ENCODE data around the gene ZC3H18.
A peak's percentile ranks its signal among the peaks of the same experiment; 100 is the strongest.

The ZC3H18 gene

DNA sequence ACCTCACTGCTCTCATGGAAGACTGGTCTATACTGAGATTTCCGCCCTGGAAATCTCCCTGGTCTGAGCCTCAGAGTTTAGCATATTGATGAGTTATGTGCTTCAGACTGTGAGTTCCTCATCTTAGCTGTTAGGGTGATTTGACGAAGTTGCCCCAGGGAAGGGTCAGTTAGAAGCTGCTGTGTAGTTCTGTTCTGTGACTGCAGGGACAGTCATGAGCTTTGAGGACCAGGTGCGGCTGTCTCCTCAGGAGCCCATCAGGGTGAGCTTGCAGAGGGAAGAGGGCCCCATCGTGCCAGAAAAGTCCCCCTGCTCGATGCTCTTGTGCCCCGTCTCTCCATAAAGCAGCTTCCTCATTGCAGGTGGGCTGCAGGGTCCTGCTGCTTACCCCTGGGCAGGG, 39.9 kb downstream of the ZC3H18 start:
- DNase-seq (ENCODE audit: low read depth in 1 of 2, low spot score in 1 of 2) = no peak
- in situ Hi-C loops (cut with HindIII; ENCODE audit: low pct_unique_long_range_greater_than_20kb, low sequenced_read_pairs) = no loop called here
- no peak for TF ChIP-seq JUND (IDR thresholded peaks at IDR 0.05; ENCODE audit: low read depth)

DNA sequence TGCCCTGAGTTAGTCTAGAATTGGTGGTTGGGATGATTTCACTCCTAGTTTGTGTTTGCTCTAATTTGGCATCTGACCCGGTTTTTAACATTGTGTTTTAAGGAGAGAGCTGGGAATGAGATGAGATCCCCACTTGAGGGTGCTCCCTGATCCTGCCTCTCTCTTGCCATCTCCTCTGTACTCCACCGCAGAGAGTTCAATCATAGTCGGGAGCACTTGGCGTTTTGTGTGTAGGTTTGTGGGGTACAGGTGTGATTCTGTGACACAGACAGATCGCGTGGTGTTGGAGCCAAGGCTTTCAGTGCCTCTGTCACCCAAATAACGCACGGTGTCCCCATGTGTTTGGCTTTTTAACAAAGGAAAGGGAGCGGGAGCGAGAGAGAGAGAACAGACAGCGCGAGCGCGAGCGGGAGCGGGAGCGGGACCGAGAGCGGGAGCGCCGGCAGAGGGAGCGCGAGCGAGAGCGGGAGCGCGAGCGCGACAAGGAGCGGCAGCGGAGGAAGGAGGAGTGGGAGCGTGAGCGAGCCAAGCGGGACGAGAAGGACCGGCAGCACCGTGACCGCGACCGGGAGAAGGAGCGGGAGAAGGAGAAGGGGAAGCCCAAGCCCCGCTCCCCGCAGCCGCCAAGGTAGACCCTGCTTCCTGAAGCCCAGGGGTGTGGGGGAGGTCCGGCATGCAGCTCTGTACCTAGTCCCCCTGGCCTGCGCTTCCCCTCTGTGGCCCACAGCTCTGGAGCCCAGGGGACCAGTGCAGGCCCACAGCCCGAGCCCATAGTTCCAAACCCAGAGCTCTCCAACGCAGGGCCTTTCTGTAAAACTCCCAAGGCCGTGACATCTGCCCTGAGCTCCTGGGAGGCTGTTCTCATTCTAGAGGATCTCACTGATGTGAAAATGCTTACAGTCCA, 41.0 kb downstream of the ZC3H18 start:
- in situ Hi-C loops (cut with HindIII; ENCODE audit: low pct_unique_long_range_greater_than_20kb, low sequenced_read_pairs) = no loop called here
- no peak for DNase-seq (ENCODE audit: low read depth in 1 of 2, low spot score in 1 of 2)
- TF ChIP-seq JUND (IDR thresholded peaks at IDR 0.05; ENCODE audit: low read depth) = no peak

DNA sequence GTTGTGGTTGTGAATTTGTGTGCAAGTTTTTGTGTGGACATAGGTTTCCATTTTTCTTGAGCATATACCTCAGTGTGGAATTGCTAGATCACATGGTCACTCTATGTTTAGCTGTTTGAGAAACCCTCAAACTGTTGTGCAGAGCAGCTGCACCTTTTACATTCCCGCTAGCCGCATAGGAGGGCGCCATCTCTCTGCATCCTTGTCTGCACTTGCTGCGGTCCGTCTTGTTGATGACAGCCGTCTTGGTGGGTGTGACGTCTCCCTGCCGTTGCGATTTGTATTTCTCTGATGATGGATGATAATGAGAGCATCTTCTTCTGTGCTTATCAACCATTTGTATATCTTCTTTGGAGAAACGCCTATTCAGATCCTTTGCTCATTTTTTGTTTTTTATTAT, 43.1 kb downstream of the ZC3H18 start:
- DNase-seq (ENCODE audit: low read depth in 1 of 2, low spot score in 1 of 2) = no peak
- in situ Hi-C loops (cut with HindIII; ENCODE audit: low pct_unique_long_range_greater_than_20kb, low sequenced_read_pairs) = no loop called here
- no peak for TF ChIP-seq JUND (IDR thresholded peaks at IDR 0.05; ENCODE audit: low read depth)

GRCh38 chr16:88613911-88614817, 44.0 kb downstream of the ZC3H18 start:
- in situ Hi-C loops (cut with HindIII; ENCODE audit: low pct_unique_long_range_greater_than_20kb, low sequenced_read_pairs) = no loop called here
- DNase-seq (ENCODE audit: low read depth in 1 of 2, low spot score in 1 of 2) = no peak
- TF ChIP-seq JUND (IDR thresholded peaks at IDR 0.05; ENCODE audit: low read depth) = no peak

DNA sequence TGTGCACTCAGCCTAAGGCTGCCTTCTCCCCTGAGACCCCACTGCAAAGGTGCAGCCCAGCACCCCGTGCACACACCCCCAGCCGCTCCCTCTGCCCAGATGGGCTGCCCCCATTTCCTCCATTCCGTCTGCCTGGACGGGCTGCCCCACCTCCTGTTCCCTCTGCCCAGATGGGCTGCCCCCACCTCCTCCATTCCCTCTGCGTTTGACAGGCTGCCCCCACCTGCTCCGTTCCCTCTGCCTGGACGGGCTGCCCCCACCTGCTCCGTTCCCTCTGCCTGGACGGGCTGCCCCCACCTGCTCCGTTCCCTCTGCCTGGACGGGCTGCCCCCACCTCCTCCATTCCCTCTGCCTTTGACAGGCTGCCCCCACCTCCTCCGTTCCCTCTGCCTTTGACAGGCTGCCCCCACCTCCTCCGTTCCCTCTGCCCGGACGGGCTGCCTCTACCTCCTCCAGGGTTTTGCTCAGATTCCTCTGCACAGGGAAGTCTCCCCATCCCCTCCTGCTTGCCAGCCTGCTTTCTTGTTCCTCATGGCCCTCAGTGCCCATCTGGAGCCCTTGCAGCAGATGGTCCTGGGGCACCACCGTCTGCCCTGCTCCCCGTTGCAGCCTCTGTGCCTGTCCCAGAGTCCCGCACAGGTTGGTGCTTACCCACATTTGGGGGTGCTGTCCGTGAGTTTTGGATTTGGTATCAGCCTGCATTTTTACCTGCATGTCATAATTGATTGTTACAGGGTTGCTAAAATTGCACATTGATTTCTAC, 44.8 kb downstream of the ZC3H18 start:
- TF ChIP-seq JUND (IDR thresholded peaks at IDR 0.05; ENCODE audit: low read depth) = no peak
- in situ Hi-C loops (cut with HindIII; ENCODE audit: low pct_unique_long_range_greater_than_20kb, low sequenced_read_pairs) = no loop called here
- DNase-seq (ENCODE audit: low read depth in 1 of 2, low spot score in 1 of 2) = no peak

DNA sequence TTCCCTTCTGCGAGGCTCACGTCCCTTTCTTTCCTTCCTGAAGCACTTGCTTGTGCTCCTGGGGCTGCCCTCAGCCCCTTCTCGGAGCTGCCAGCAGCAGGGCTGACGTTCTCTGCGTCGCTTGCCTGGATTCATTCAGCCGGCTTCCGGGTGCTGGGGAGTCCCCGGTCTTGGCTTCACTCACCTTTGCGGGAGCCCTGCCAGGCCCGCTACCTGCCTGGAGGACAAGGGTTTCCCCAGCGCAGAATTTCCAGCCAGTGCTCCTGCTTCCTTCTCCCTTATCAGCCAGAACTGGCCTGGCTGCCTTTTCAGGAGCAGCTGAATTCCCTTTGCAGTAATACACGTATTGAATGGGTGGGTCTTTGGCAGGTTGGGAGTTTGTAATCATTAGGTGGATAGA, 46.1 kb downstream of the ZC3H18 start:
- in situ Hi-C loops (cut with HindIII; ENCODE audit: low pct_unique_long_range_greater_than_20kb, low sequenced_read_pairs) = no loop called here
- no peak for DNase-seq (ENCODE audit: low read depth in 1 of 2, low spot score in 1 of 2)

DNA sequence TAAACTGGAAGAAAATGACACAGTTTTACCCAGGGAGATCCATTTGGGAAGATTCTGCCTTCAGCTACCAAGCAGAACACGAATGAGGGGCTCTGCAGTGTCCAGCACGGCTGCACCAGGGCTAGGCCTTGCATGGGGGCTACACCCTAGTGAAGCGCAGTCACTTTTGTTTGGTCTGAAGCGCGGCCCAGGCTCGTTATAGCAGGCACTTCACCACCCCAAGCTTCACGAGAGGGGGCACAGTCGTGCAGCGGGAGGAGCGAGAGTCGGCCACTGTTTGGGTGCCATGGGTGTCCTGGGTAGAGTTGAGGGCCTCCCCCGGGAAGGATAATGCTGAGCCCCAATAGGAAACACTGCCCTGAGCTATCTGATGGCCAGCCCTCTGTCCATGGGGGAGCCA, 46.5 kb downstream of the ZC3H18 start:
- TF ChIP-seq JUND (IDR thresholded peaks at IDR 0.05; ENCODE audit: low read depth) = no peak
- DNase-seq (ENCODE audit: low read depth in 1 of 2, low spot score in 1 of 2) = no peak
- in situ Hi-C loops (cut with HindIII; ENCODE audit: low pct_unique_long_range_greater_than_20kb, low sequenced_read_pairs) = no loop called here

More for the DNA sequence above, 46.1 kb downstream of the ZC3H18 start:
- no peak for TF ChIP-seq JUND (IDR thresholded peaks at IDR 0.05; ENCODE audit: low read depth)

GRCh38 chr16:88617268-88618031, 47.2 kb downstream of the ZC3H18 start:
- DNase-seq (ENCODE audit: low read depth in 1 of 2, low spot score in 1 of 2) = no peak
- TF ChIP-seq JUND (IDR thresholded peaks at IDR 0.05; ENCODE audit: low read depth) = no peak
- in situ Hi-C loops (cut with HindIII; ENCODE audit: low pct_unique_long_range_greater_than_20kb, low sequenced_read_pairs) = no loop called here

DNA sequence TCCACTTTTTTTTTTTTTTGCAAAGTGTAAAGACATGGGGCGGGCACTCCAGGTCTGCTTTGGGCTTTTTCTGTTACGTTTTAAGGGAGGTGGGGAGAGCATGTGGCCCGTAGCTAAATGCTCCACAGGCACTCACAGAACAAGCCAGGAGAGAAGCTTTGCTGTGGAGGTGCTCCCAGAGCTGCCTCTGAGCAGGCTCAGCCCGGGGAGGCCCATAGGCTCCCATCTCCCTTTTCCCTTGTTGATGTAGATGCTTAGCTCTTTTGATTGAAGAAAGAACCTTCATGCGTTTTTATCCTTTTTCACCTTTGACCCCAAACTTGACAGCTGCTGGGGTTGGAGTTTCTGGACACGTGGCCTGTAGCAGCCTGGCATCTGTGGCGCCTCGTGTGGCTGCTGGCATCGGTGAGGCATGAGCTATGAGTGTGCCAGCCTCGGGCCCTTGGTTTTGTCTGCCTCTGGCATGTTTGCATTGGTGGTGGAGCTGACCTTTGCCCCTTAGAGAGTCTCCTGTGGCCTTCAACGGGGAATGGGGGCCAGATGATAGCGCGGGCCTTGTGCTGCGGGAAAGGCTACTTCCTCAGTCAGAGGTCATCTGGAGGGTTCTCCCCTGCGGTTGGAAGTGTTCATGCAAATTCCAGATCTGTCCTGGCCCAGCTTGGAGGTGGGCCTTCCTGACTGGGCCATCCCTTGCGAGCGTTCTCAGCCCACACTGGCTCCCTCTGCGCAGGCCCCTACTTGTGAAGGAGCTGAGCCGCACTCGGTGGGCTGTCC, 48.2 kb downstream of the ZC3H18 start:
- in situ Hi-C loops (cut with HindIII; ENCODE audit: low pct_unique_long_range_greater_than_20kb, low sequenced_read_pairs) = no loop called here
- TF ChIP-seq JUND (IDR thresholded peaks at IDR 0.05; ENCODE audit: low read depth) = no peak
- DNase-seq (ENCODE audit: low read depth in 1 of 2, low spot score in 1 of 2) = no peak

GRCh38 chr16:88618956-88619667, 48.9 kb downstream of the ZC3H18 start:
- DNase-seq (ENCODE audit: low read depth in 1 of 2, low spot score in 1 of 2) = peak in 1 of 2 experiments; percentile 24
- in situ Hi-C loops (cut with HindIII; ENCODE audit: low pct_unique_long_range_greater_than_20kb, low sequenced_read_pairs) = no loop called here
- TF ChIP-seq JUND (IDR thresholded peaks at IDR 0.05; ENCODE audit: low read depth) = no peak

Measured in T47D (cell line).